Loucy (cell line): Measurements from ENCODE around the gene HERC2.

Experiments
- H2AFZ ChIP-seq: fragments of 200-600 bp; sonication (generic); 2 replicates; pipeline ENCODE4 v1.6.0; 2016; ENCODE audit warnings: antibody characterized with exemption, mild to moderate bottlenecking, low read length, moderate library complexity
- H3F3A ChIP-seq: fragments of 200-600 bp; 2 replicates; pipeline ENCODE4 v1.6.0; 2016; ENCODE audit warnings: antibody characterized with exemption, low read depth, mild to moderate bottlenecking
- H3K27me3 ChIP-seq: fragments of 200-600 bp; sonication (generic); 2 replicates; pipeline ENCODE4 v1.6.1; 2014; ENCODE audit warnings: low read length, mild to moderate bottlenecking; ENCODE audit not compliant: insufficient read depth, poor library complexity, severe bottlenecking
- H3K36me3 ChIP-seq: fragments of 200-600 bp; sonication (generic); 2 replicates; pipeline ENCODE4 v1.6.1; 2016; ENCODE audit warnings: low read length; ENCODE audit not compliant: insufficient read depth
- H3K4me1 ChIP-seq: fragments of 200-600 bp; sonication (generic); 2 replicates; pipeline ENCODE4 v1.5.1; 2014; ENCODE audit warnings: low read length, mild to moderate bottlenecking; ENCODE audit not compliant: insufficient read depth, poor library complexity, severe bottlenecking
- H3K4me2 ChIP-seq: fragments of 200-600 bp; sonication (generic); 2 replicates; pipeline ENCODE4 v1.6.0; 2014; ENCODE audit warnings: antibody characterized with exemption, low read length, low read depth, mild to moderate bottlenecking; ENCODE audit not compliant: poor library complexity, severe bottlenecking
- H3K4me3 ChIP-seq: fragments of 200-600 bp; sonication (generic); 2 replicates; pipeline ENCODE4 v1.5.1; 2014; ENCODE audit warnings: low read length, mild to moderate bottlenecking, mixed read lengths; ENCODE audit not compliant: poor library complexity, severe bottlenecking
- H3K79me2 ChIP-seq: fragments of 200-600 bp; sonication (generic); 2 replicates; pipeline ENCODE4 v1.6.1; 2014; ENCODE audit warnings: low read length; ENCODE audit not compliant: insufficient read depth
- H3K9ac ChIP-seq: fragments of 200-600 bp; sonication (generic); 2 replicates; pipeline ENCODE4 v1.6.0; 2014; ENCODE audit warnings: mild to moderate bottlenecking, low read depth, low read length, moderate library complexity; ENCODE audit not compliant: poor library complexity, severe bottlenecking
- H3K9me2 ChIP-seq: fragments of 200-600 bp; sonication (generic); replicated peaks from 2 replicates; pipeline ENCODE4 v1.6.1; 2016; ENCODE audit warnings: low read depth, low read length, mixed read lengths
- H3K9me3 ChIP-seq: fragments of 200-600 bp; sonication (generic); 2 replicates; pipeline ENCODE4 v1.6.1; 2014; ENCODE audit warnings: mild to moderate bottlenecking, antibody characterized with exemption, low read length, low read depth; ENCODE audit not compliant: insufficient read depth
- H4K20me1 ChIP-seq: fragments of 200-600 bp; sonication (generic); 2 replicates; pipeline ENCODE4 v1.6.0; 2014; ENCODE audit warnings: antibody characterized with exemption, low read length, mild to moderate bottlenecking; ENCODE audit not compliant: insufficient read depth, poor library complexity, severe bottlenecking
- EZH2phosphoT487 ChIP-seq: fragments of 200-600 bp; IDR thresholded peaks from 2 replicates; pipeline ENCODE4 v1.6.1; 2018; ENCODE audit warnings: antibody characterized with exemption, mild to moderate bottlenecking, moderate library complexity, borderline replicate concordance
- TF ChIP-seq, protein P1 (sequence below): fragments of 200-600 bp; sonication (generic); conservative IDR thresholded peaks from 2 replicates; pipeline ENCODE4 v1.5.1; 2014; ENCODE audit warnings: mild to moderate bottlenecking, antibody characterized with exemption, low read length

HERC2 gene

DNA sequence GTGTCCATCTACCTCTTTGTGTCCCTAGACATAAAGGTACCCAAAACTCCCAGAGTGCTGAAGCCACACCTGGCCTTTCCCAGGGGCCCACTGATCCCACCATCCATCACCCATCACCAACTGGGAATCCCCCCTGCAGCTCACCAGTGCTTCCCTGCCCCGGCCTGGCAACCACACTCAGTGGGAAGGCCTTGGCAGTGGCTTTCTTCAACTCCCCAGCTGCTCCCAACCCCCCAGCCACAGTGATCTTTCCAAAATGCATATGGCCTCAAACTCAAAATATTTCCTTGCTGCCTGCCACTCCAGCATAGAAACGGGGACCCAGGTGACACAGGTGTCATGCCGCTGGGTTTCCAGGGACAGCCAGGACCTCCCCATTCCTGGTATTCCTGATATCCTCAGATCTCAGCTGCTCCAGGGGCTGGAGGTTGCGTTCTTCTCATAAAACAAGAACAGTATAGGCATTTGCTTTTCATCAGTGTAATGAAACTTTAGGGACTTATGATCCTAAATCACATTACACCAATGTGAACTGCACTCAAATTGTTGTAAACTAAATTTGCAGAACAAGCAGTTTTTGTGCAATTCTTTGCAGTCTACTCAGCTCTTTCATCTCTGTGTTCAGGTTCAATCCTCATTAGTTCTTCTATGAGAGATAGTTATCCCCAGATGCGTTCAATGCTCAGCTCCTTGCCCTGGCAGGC, 224.2 kb downstream of the HERC2 start:
- no peaks in the 10 kb centered on the region for H3K27me3 ChIP-seq
- no peaks in the 10 kb centered on the region for H3K36me3 ChIP-seq

DNA sequence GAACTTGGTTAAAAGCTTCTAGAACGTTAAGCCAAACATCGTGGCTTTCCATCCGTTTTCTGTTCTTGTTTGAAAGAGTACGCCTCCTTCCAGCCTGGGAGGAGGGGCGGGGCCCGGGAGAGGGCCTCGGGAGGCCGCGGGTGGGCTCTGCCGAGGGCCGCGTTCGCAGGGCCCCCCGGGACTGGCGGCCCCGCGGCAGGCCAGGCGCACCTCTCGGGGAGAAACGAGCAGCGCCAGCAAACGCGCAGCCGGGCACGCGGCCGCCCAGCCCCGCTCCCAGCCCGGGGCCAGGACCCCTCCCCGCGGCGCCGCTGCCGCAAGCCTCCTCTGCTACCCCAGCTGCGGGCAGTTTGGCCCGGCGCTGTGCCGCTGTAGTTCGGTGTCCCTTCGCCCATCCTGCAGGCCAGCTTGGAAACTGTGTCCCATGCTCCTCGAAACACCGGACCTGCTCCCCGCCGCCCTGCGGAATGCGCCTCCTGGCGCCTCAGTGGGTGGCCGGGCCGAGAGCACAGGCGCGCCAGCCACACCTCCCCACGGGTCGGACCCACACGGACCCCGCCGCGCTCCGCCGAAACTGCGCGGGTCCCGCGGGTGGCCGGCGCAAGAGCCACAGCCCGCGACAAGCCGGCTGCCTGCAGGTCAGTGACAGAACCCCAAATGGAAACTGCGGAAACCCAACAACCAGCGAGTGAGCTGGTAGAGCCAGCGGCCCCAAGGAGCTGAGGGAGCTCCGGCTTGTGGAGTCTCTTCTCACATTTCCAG, 225.1 kb downstream of the HERC2 start:
- no peaks in the 10 kb centered on the region for H3K79me2 ChIP-seq
- no peaks in the 10 kb centered on the region for H3K9me2 ChIP-seq
- H4K20me1 ChIP-seq: no peaks in the 10 kb centered on the region
- TF ChIP-seq, protein P1, sequence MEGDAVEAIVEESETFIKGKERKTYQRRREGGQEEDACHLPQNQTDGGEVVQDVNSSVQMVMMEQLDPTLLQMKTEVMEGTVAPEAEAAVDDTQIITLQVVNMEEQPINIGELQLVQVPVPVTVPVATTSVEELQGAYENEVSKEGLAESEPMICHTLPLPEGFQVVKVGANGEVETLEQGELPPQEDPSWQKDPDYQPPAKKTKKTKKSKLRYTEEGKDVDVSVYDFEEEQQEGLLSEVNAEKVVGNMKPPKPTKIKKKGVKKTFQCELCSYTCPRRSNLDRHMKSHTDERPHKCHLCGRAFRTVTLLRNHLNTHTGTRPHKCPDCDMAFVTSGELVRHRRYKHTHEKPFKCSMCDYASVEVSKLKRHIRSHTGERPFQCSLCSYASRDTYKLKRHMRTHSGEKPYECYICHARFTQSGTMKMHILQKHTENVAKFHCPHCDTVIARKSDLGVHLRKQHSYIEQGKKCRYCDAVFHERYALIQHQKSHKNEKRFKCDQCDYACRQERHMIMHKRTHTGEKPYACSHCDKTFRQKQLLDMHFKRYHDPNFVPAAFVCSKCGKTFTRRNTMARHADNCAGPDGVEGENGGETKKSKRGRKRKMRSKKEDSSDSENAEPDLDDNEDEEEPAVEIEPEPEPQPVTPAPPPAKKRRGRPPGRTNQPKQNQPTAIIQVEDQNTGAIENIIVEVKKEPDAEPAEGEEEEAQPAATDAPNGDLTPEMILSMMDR: no peak
- TF ChIP-seq EZH2phosphoT487: no peak
- no peaks in the 10 kb centered on the region for H3K27me3 ChIP-seq
- H3K4me1 ChIP-seq: no peaks in the 10 kb centered on the region
- H3K4me2 ChIP-seq: no peak overlapping the region
- no peaks in the 10 kb centered on the region for H3F3A ChIP-seq
- H2AFZ ChIP-seq: no peak overlapping the region
- no peaks in the 10 kb centered on the region for H3K9me3 ChIP-seq
- no peak overlapping the region for H3K4me3 ChIP-seq
- H3K36me3 ChIP-seq: no peaks in the 10 kb centered on the region
- no peak overlapping the region for H3K9ac ChIP-seq

More for the DNA sequence above, 224.2 kb downstream of the HERC2 start:
- Histone ChIP-seq H3K9ac (no peak overlapping the region), H3K4me1 (no peaks in the 10 kb centered on the region), H3K9me2 (no peaks in the 10 kb centered on the region), H3K79me2 (no peaks in the 10 kb centered on the region), H3K9me3 (no peaks in the 10 kb centered on the region), H3F3A (no peaks in the 10 kb centered on the region), H4K20me1 (no peaks in the 10 kb centered on the region), H3K4me3 (no peak overlapping the region), H3K4me2 (no peak overlapping the region), H2AFZ (no peak overlapping the region)
- no peak for TF ChIP-seq EZH2phosphoT487
- TF ChIP-seq, protein P1: no peak

GRCh38 chr15:28096411-28096669, 225.6 kb downstream of the HERC2 start:
- Histone ChIP-seq H3K36me3 (no peaks in the 10 kb centered on the region), H3K4me2 (no peak overlapping the region), H3K79me2 (no peaks in the 10 kb centered on the region), H3F3A (no peaks in the 10 kb centered on the region), H2AFZ (no peak overlapping the region), H3K4me1 (no peaks in the 10 kb centered on the region), H3K27me3 (no peaks in the 10 kb centered on the region), H3K9ac (no peak overlapping the region), H3K4me3 (no peak overlapping the region), H4K20me1 (no peaks in the 10 kb centered on the region), H3K9me2 (no peaks in the 10 kb centered on the region), H3K9me3 (no peaks in the 10 kb centered on the region)
- TF ChIP-seq, protein P1: no peak
- TF ChIP-seq EZH2phosphoT487: no peak
